ENCODE results near the gene PGM2.

Gene PGM2

GRCh38 chr4:37902738-37903693 is 76.5 kb downstream of the PGM2 start:
- DNase-seq (ENCODE audit: low read depth): no peak

GRCh38 chr4:37903901-37904300 is 77.4 kb downstream of the PGM2 start:
- no peak for DNase-seq (ENCODE audit: low read depth)

GRCh38 chr4:37904824-37905223 is 78.3 kb downstream of the PGM2 start:
- no peak for DNase-seq (ENCODE audit: low read depth)

GRCh38 chr4:37905533-37906169 is 79.2 kb downstream of the PGM2 start:
- no peak for DNase-seq (ENCODE audit: low read depth)

GRCh38 chr4:37908488-37909331 is 82.2 kb downstream of the PGM2 start:
- no peak for DNase-seq (ENCODE audit: low read depth)

GRCh38 chr4:37909332-37910090 is 83.0 kb downstream of the PGM2 start:
- DNase-seq (ENCODE audit: low read depth): no peak

GRCh38 chr4:37910091-37910486 is 83.6 kb downstream of the PGM2 start:
- DNase-seq (ENCODE audit: low read depth): no peak
